ENCODE measurements around the gene PPP2R2B. TPM values are rescaled to one million over a fixed set of nuclear protein-coding genes. Genes with fewer than 3 reads are reported as not detected.

Gene PPP2R2B
- total and polyA plus RNA-seq, 2 donors (not counting 3 experiments of a cell fraction or from before 2014, with no cell fraction given), result not detected

GRCh38 chr5:146920351-146920881, 41.9 kb upstream of the PPP2R2B start:
- Histone ChIP-seq H4K20me1 (replicated peaks; ENCODE audit: control insufficient read depth, extremely low read depth, insufficient read depth, low read length) (no peaks in the 10 kb centered on the region), H2AFZ (ENCODE audit: low read depth, low read length) (no peak overlapping the region), H3K9ac (replicated peaks; ENCODE audit: extremely low read depth, insufficient read depth, low read length) (no peak overlapping the region), H3K4me1 (ENCODE audit: control insufficient read depth, extremely low read depth, insufficient read depth, low read length) (no peaks in the 10 kb centered on the region), H3K36me3 (ENCODE audit: control insufficient read depth in 2 of 2, extremely low read depth in 1 of 2, insufficient read depth in 2 of 2, low read length in 2 of 2) (no peaks in the 10 kb centered on the region), H3K4me2 (ENCODE audit: insufficient read depth, low read length) (no peak overlapping the region), H3K4me3 (replicated peaks in 1 of 3; ENCODE audit: insufficient read depth in 1 of 3, low read depth in 1 of 3, low read length in 3 of 3) (no peak overlapping the region), H3K27me3 (ENCODE audit: control insufficient read depth in 2 of 2, insufficient read depth in 2 of 2, low read length in 2 of 2) (no peaks in the 10 kb centered on the region), H3K27ac (ENCODE audit: insufficient read depth, low read depth, low read length) (no peak overlapping the region), H3K9me3 (replicated peaks; ENCODE audit: control insufficient read depth, insufficient read depth, low read length) (no peaks in the 10 kb centered on the region), H3K79me2 (ENCODE audit: control insufficient read depth, insufficient read depth, low read length) (no peaks in the 10 kb centered on the region), H3K9me1 (replicated peaks; ENCODE audit: control insufficient read depth, extremely low read depth, insufficient read depth, low read length) (no peaks in the 10 kb centered on the region)
- intact Hi-C loops (cut with micrococcal nuclease) (no loop called here), dilution Hi-C loops (cut with MboI; ENCODE audit: extremely low pct_ligation_motif_present, low sequenced_read_pairs) (no loop called here)
- FAIRE-seq, result no peak
- no peak for TF ChIP-seq MAX (IDR thresholded peaks at IDR 0.05; ENCODE audit: insufficient read depth, insufficient read length)
- TF ChIP-seq POLR2AphosphoS5 (IDR thresholded peaks at IDR 0.05; ENCODE audit: insufficient read depth, low read depth, low read length), result no peak
- no peak for TF ChIP-seq JUN (IDR thresholded peaks at IDR 0.05; ENCODE audit: borderline replicate concordance, insufficient read depth, insufficient read length, low read depth)
- no peak for TF ChIP-seq FOS (IDR thresholded peaks at IDR 0.05; ENCODE audit: borderline replicate concordance, insufficient read depth, low read length)
- no peak for TF ChIP-seq GATA2 (IDR thresholded peaks at IDR 0.05; ENCODE audit: insufficient read depth, insufficient read length, low read depth, low read length)
- TF ChIP-seq MYC (IDR thresholded peaks at IDR 0.05; ENCODE audit: low read depth, low read length), result no peak
- no peak for TF ChIP-seq EZH2 (IDR thresholded peaks at IDR 0.05; ENCODE audit: borderline replicate concordance, low read depth, low read length, severe bottlenecking)
- TF ChIP-seq CTCF (IDR thresholded peaks at IDR 0.05; ENCODE audit: extremely low read depth in 1 of 2, insufficient read depth in 1 of 2, low read depth in 1 of 2, low read length in 2 of 2), result no peak
- no peak for TF ChIP-seq POLR2A (IDR thresholded peaks at IDR 0.05; ENCODE audit: low read depth, low read length)
- BruUV-seq (replicated peaks), result no TSS peak
- DNase-seq (ENCODE audit: low read depth, low spot score), result no peak
- ChIA-PET CTCF (no interaction called here), POLR2A (no interaction called here)
